Head of caudate nucleus (tissue), 42 donors: Measurements from ENCODE around the gene SSH2.

Experiments
- DNase-seq, 42 donors: peaks; one replicate each; pipeline versions ENCODE4 v3.0.0 to v3.0.0-alpha.2; 2020 to 2021; ENCODE audit warnings: mixed read lengths in 7 of 42
- intact Hi-C: fragments of 100-400 bp; cut with DNase I; formaldehyde crosslinking; loops from one replicate; pipeline ENCODE4 v1.15.0; 2022

The SSH2 gene

GRCh38 chr17:29625037-29625750 is 304.8 kb downstream of the SSH2 start:
- intact Hi-C loops, result loop anchor here (5.0 kb wide), 1 partner anchor 137 kb away; no protein-coding TSS in a partner anchor
- DNase-seq, result peak in 40 of 42 donors; percentile 45 to 87 (median 72)

DNA sequence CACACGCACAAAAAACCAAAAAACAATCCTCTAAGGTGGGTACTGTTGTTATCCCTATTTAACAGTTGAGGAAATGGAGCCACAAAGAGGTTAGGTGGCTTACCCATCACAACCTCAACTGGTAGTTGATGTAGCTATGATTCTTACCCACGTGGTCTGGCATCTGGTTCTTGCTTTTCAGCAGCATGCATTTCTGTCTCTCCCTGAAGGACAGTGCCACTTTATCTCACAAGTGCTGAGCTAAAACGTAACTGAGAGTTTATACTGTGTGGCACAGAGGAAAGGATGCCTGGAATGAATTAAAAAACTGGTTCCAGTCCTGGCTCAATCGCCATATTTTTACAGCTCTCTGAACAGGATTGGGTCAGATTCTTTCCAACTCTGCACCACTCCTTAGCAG is 305.4 kb downstream of the SSH2 start:
- intact Hi-C loops, result no loop called here
- DNase-seq, result peak in 1 of 42 donors; percentile 25

- intact Hi-C loops, result no loop called here
- no peak for DNase-seq
These were observed 306.8 kb downstream of the SSH2 start for GRCh38 chr17:29623283-29623647.

GRCh38 chr17:29622337-29623282 is 307.4 kb downstream of the SSH2 start, which contains the start of gene CORO6:
Gene CORO6 (minus strand): TSS chr17:29622912. CDS start chr17:29621421, 1,491 bp downstream.
- peak in 40 of 42 donors; percentile 42 to 84 (median 74) for DNase-seq
- intact Hi-C loops, result no loop called here

GRCh38 chr17:29621751-29622194 is 308.3 kb downstream of the SSH2 start:
- intact Hi-C loops, result no loop called here

GRCh38 chr17:29620779-29621500 is 309.1 kb downstream of the SSH2 start:
- intact Hi-C loops, result no loop called here
- DNase-seq, result peak in 1 of 42 donors; percentile 32

More at GRCh38 chr17:29621751-29622194, 308.3 kb downstream of the SSH2 start:
- peak in 5 of 42 donors; percentile 31 to 48 (median 34) for DNase-seq

DNA sequence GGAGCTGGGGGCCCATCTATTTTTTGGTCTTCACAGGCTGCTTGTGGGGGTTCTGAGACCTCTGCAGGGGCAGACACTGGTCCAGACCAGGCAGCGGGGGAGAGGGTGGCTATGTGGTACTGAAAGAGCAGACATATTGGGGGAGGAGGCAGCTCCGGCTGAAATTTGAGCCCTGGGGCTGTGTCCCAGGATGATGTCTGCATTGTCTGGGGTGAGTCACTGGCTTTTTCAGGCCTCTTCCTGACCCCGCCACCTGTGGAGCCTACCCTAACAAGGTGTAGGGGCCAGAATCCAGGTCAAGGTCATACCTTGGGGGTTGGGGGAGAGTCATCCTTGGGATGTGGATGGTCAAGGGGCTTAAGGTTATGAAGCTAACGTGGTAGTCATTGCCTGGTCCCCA is 309.8 kb downstream of the SSH2 start:
- intact Hi-C loops, result no loop called here

DNA sequence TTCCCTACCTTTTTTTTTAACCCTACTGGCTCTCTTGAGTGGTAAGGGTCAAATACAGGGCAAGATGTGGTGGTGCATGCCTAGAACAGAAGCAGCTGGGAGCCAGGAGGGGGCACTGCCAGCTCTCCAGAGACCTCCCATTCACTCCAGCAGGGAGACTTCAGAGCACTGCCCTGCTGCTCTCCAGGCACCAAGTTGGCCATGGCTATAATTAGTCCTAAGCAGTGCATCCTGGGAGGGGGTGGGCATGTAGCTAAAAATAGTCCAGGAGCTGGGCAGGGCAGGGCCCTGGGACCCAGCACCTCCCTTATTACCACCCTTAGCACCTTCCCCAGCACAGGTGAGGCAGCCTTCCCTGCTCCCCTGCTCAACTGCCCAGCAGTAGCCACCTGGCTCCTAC is 310.8 kb downstream of the SSH2 start:
- intact Hi-C loops, result loop anchor here (5.0 kb wide), 1 partner anchor 313 kb away; the partner anchor contains the start of gene SSH2
- DNase-seq, result peak in 26 of 42 donors; percentile 34 to 72 (median 54)

More for the DNA sequence above, 309.8 kb downstream of the SSH2 start:
- peak in 1 of 42 donors; percentile 25 for DNase-seq

DNA sequence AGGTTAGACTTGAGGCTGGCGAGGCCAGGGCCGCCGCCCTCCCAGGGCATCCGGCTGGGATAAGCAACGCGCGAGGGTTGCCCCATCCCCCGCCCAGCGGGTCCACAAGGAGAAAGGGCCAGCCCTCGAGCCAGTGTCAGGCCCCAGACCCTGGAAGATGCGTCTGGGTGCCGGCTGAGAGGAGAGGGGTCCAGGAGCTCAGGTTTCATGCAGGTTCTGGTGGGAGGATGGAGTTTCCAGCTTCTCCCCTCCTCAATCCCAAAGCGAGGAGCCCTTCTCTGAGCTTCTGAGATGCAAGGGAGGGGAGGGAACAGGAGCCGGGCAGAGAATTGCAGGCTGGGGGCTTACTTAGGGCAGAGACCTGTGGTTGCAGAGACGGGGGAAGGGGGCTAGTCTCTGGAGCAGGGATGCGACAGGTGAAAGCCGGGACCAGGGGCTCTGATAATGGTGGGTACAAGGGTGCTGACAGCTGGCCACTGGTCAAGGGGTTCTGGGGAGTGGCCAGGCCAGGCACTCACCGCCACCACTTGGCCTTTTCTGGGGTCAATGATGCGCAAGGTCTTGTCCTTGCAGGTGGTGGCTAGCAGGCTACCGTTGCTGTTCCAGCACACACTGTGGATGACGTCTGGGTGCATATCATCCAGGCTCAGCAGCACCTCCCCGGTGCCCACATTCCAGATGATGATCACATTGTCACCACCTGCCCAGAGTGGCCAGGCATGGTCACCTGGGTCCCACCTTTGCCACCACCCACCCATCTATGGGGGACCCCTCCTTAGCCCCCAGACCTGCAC is 311.6 kb downstream of the SSH2 start:
- intact Hi-C loops, result loop anchor here (5.0 kb wide), 1 partner anchor 314 kb away; the partner anchor contains the start of gene SSH2
- peak in 1 of 42 donors; percentile 35 for DNase-seq

DNA sequence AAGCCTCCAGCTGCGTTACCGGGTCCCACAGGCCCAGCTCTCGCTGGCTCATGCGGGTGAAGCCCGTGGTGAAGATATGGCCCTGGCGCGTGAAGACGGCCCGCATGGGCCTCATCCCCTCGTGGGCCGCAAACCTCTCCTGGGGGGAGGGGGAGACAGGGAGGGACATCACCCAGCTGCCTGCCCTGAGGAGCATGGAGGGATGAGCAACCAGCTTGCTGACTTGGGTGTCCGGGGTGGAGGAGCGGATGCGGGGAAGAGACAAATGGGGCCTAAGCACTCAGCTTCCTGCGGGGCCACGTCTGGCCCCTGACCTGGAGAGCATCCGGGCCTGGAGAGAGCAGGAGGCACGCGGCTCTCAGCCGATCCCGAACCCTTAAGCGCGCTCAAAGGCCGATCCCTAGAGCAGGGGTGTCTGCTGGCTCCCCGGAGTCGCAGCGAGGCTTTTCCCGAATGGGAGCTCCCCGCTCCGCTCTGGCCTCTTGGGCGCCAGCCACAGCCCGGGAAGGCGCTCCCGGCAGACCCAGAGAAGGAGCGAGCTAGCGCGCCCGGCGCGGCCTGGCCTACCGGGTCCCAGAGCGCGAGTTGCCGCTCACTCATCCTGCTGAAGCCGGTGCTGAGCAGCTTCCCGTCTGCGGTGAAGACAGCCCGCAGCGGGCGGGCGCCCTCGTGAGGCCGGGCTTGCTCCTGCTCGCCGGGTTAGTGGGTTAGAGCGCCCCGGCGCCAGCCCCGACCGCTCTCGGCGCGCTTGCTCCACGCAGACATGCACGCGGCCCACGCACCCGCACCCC is 312.4 kb downstream of the SSH2 start:
- intact Hi-C loops, result loop anchor here (5.0 kb wide), 1 partner anchor 315 kb away; the partner anchor contains the start of gene SSH2
- DNase-seq, result peak; percentile 55 to 93 (median 85)

- intact Hi-C loops, result loop anchor here (5.0 kb wide), 1 partner anchor 315 kb away; the partner anchor contains the start of gene SSH2
- DNase-seq, result peak; percentile 78 to 96 (median 91)
These were observed 312.9 kb downstream of the SSH2 start for GRCh38 chr17:29617125-29617480.

DNA sequence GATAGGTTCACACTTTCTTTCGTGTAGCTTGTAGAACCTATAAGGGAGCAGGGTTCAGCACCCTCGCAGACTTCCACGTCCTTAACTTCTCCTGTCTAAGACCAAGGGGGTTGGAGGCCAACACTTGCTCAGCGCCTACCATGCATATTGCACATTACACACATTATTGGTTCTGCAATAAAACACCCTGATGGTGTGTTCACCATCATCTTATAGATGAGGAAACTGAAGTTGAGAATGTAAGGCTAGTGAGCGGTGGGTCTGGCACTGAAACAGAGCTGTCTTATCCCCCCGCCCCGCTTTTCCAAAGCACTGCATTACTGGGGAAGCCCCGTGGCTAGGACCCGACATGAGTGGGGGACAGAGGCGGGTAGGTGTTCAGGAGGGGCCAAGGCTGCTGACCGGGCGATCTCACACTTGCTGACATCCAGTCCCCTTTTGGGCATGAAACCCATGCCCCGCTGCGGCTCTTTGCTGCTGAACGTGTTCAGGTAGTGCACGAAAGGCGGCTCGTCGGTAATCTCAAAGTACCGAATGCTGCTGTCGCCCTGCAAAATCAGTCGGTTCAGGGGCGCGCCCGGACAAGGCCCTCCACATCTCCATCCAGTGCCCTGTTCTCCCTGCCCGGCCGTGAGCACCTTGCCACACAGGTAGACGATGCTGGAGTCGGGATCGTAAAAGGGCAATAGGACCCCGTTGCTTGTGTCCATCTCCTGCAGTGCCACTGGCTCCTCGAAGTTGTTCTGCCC is 313.6 kb downstream of the SSH2 start:
- intact Hi-C loops, result loop anchor here (5.0 kb wide), 1 partner anchor 316 kb away; the partner anchor contains the start of gene SSH2
- peak in 5 of 42 donors; percentile 16 to 51 (median 43) for DNase-seq

GRCh38 chr17:29615492-29616299 is 314.3 kb downstream of the SSH2 start:
- DNase-seq, result peak; percentile 82 to 97 (median 95)
- intact Hi-C loops, result loop anchor here (5.0 kb wide), 1 partner anchor 317 kb away; the partner anchor contains the start of gene SSH2

- peak in 29 of 42 donors; percentile 29 to 72 (median 52) for DNase-seq
These were observed 315.0 kb downstream of the SSH2 start for GRCh38 chr17:29615048-29615385.

GRCh38 chr17:29614349-29615047 is 315.5 kb downstream of the SSH2 start:
- intact Hi-C loops, result loop anchor here (5.0 kb wide), 1 partner anchor 318 kb away; the partner anchor contains the start of gene SSH2
- peak in 23 of 42 donors; percentile 15 to 74 (median 58) for DNase-seq

More at GRCh38 chr17:29615048-29615385, 315.0 kb downstream of the SSH2 start:
- intact Hi-C loops, result loop anchor here (5.0 kb wide), 1 partner anchor 317 kb away; the partner anchor contains the start of gene SSH2
